Measurements from ENCODE around the gene ISOC1.

ISOC1 gene

GRCh38 chr5:129069292-129069691, 25.3 kb upstream of the ISOC1 start:
- no peaks in the 10 kb centered on the region for H3K4me1 ChIP-seq (ENCODE audit: control insufficient read depth, insufficient read depth, low read length)
- no peak overlapping the region for H3K27ac ChIP-seq (ENCODE audit: low read depth, low read length)
- H3K4me3 ChIP-seq (ENCODE audit: low read depth, low read length), result no peak overlapping the region
- no peaks in the 10 kb centered on the region for H3K27me3 ChIP-seq (ENCODE audit: control insufficient read depth, insufficient read depth, low read length)
- H3K9me3 ChIP-seq (ENCODE audit: control insufficient read depth, insufficient read depth, low read depth, low read length), result no peaks in the 10 kb centered on the region
- no peak overlapping the region for H3K9ac ChIP-seq (ENCODE audit: low read length)
- no peaks in the 10 kb centered on the region for H3K36me3 ChIP-seq (ENCODE audit: control insufficient read depth, insufficient read depth, low read length)

GRCh38 chr5:129073111-129073510, 21.4 kb upstream of the ISOC1 start:
- no peaks in the 10 kb centered on the region for H3K4me1 ChIP-seq (ENCODE audit: control insufficient read depth, insufficient read depth, low read length)
- H3K27ac ChIP-seq (ENCODE audit: low read depth, low read length), result no peak overlapping the region
- H3K4me3 ChIP-seq (ENCODE audit: low read depth, low read length), result no peak overlapping the region
- no peaks in the 10 kb centered on the region for H3K36me3 ChIP-seq (ENCODE audit: control insufficient read depth, insufficient read depth, low read length)
- H3K9ac ChIP-seq (ENCODE audit: low read length), result no peak overlapping the region
- H3K27me3 ChIP-seq (ENCODE audit: control insufficient read depth, insufficient read depth, low read length), result no peaks in the 10 kb centered on the region
- no peaks in the 10 kb centered on the region for H3K9me3 ChIP-seq (ENCODE audit: control insufficient read depth, insufficient read depth, low read depth, low read length)

- H3K9ac ChIP-seq (ENCODE audit: low read length), result no peak overlapping the region
- no peaks in the 10 kb centered on the region for H3K36me3 ChIP-seq (ENCODE audit: control insufficient read depth, insufficient read depth, low read length)
- H3K4me1 ChIP-seq (ENCODE audit: control insufficient read depth, insufficient read depth, low read length), result no peaks in the 10 kb centered on the region
- H3K27ac ChIP-seq (ENCODE audit: low read depth, low read length), result no peak overlapping the region
- no peaks in the 10 kb centered on the region for H3K27me3 ChIP-seq (ENCODE audit: control insufficient read depth, insufficient read depth, low read length)
- no peak overlapping the region for H3K4me3 ChIP-seq (ENCODE audit: low read depth, low read length)
- no peaks in the 10 kb centered on the region for H3K9me3 ChIP-seq (ENCODE audit: control insufficient read depth, insufficient read depth, low read depth, low read length)
Measured at GRCh38 chr5:129074903-129075302, 19.6 kb upstream of the ISOC1 start.

GRCh38 chr5:129077433-129078075, 17.0 kb upstream of the ISOC1 start:
- H3K4me1 ChIP-seq (ENCODE audit: control insufficient read depth, insufficient read depth, low read length), result no peaks in the 10 kb centered on the region
- H3K9me3 ChIP-seq (ENCODE audit: control insufficient read depth, insufficient read depth, low read depth, low read length), result no peaks in the 10 kb centered on the region
- H3K27ac ChIP-seq (ENCODE audit: low read depth, low read length), result no peak overlapping the region
- no peaks in the 10 kb centered on the region for H3K36me3 ChIP-seq (ENCODE audit: control insufficient read depth, insufficient read depth, low read length)
- no peak overlapping the region for H3K4me3 ChIP-seq (ENCODE audit: low read depth, low read length)
- no peak overlapping the region for H3K9ac ChIP-seq (ENCODE audit: low read length)
- no peaks in the 10 kb centered on the region for H3K27me3 ChIP-seq (ENCODE audit: control insufficient read depth, insufficient read depth, low read length)

GRCh38 chr5:129078247-129078646, 16.3 kb upstream of the ISOC1 start:
- H3K36me3 ChIP-seq (ENCODE audit: control insufficient read depth, insufficient read depth, low read length), result no peaks in the 10 kb centered on the region
- no peak overlapping the region for H3K27ac ChIP-seq (ENCODE audit: low read depth, low read length)
- H3K9ac ChIP-seq (ENCODE audit: low read length), result no peak overlapping the region
- H3K4me1 ChIP-seq (ENCODE audit: control insufficient read depth, insufficient read depth, low read length), result no peaks in the 10 kb centered on the region
- no peak overlapping the region for H3K4me3 ChIP-seq (ENCODE audit: low read depth, low read length)
- H3K9me3 ChIP-seq (ENCODE audit: control insufficient read depth, insufficient read depth, low read depth, low read length), result no peaks in the 10 kb centered on the region
- H3K27me3 ChIP-seq (ENCODE audit: control insufficient read depth, insufficient read depth, low read length), result no peaks in the 10 kb centered on the region

- Histone ChIP-seq H3K9ac (ENCODE audit: low read length) (no peak overlapping the region), H3K4me1 (ENCODE audit: control insufficient read depth, insufficient read depth, low read length) (no peaks in the 10 kb centered on the region), H3K27me3 (ENCODE audit: control insufficient read depth, insufficient read depth, low read length) (no peaks in the 10 kb centered on the region), H3K9me3 (ENCODE audit: control insufficient read depth, insufficient read depth, low read depth, low read length) (no peaks in the 10 kb centered on the region), H3K4me3 (ENCODE audit: low read depth, low read length) (no peak overlapping the region), H3K36me3 (ENCODE audit: control insufficient read depth, insufficient read depth, low read length) (no peaks in the 10 kb centered on the region), H3K27ac (ENCODE audit: low read depth, low read length) (no peak overlapping the region)
Measured at GRCh38 chr5:129078660-129079059, 15.9 kb upstream of the ISOC1 start.

GRCh38 chr5:129079496-129079895, 15.1 kb upstream of the ISOC1 start:
- H3K36me3 ChIP-seq (ENCODE audit: control insufficient read depth, insufficient read depth, low read length), result no peaks in the 10 kb centered on the region

GRCh38 chr5:129080766-129081165, 13.8 kb upstream of the ISOC1 start:
- H3K27me3 ChIP-seq (ENCODE audit: control insufficient read depth, insufficient read depth, low read length), result no peaks in the 10 kb centered on the region
- H3K4me3 ChIP-seq (ENCODE audit: low read depth, low read length), result no peak overlapping the region
- H3K4me1 ChIP-seq (ENCODE audit: control insufficient read depth, insufficient read depth, low read length), result no peaks in the 10 kb centered on the region
- H3K9ac ChIP-seq (ENCODE audit: low read length), result no peak overlapping the region
- H3K9me3 ChIP-seq (ENCODE audit: control insufficient read depth, insufficient read depth, low read depth, low read length), result no peaks in the 10 kb centered on the region
- no peaks in the 10 kb centered on the region for H3K36me3 ChIP-seq (ENCODE audit: control insufficient read depth, insufficient read depth, low read length)
- no peak overlapping the region for H3K27ac ChIP-seq (ENCODE audit: low read depth, low read length)

More at GRCh38 chr5:129079496-129079895, 15.1 kb upstream of the ISOC1 start:
- no peak overlapping the region for H3K9ac ChIP-seq (ENCODE audit: low read length)
- no peaks in the 10 kb centered on the region for H3K9me3 ChIP-seq (ENCODE audit: control insufficient read depth, insufficient read depth, low read depth, low read length)
- no peak overlapping the region for H3K27ac ChIP-seq (ENCODE audit: low read depth, low read length)
- H3K4me3 ChIP-seq (ENCODE audit: low read depth, low read length), result no peak overlapping the region
- H3K27me3 ChIP-seq (ENCODE audit: control insufficient read depth, insufficient read depth, low read length), result no peaks in the 10 kb centered on the region
- H3K4me1 ChIP-seq (ENCODE audit: control insufficient read depth, insufficient read depth, low read length), result no peaks in the 10 kb centered on the region

- H3K9me3 ChIP-seq (ENCODE audit: control insufficient read depth, insufficient read depth, low read depth, low read length), result no peaks in the 10 kb centered on the region
- H3K4me1 ChIP-seq (ENCODE audit: control insufficient read depth, insufficient read depth, low read length), result no peaks in the 10 kb centered on the region
- H3K9ac ChIP-seq (ENCODE audit: low read length), result no peak overlapping the region
- H3K4me3 ChIP-seq (ENCODE audit: low read depth, low read length), result no peak overlapping the region
- H3K27me3 ChIP-seq (ENCODE audit: control insufficient read depth, insufficient read depth, low read length), result no peaks in the 10 kb centered on the region
- no peak overlapping the region for H3K27ac ChIP-seq (ENCODE audit: low read depth, low read length)
- H3K36me3 ChIP-seq (ENCODE audit: control insufficient read depth, insufficient read depth, low read length), result no peaks in the 10 kb centered on the region
Measured at GRCh38 chr5:129082225-129083136, 12.1 kb upstream of the ISOC1 start.

GRCh38 chr5:129094924-129095899, 663 bp downstream of the ISOC1 start:
- H3K9me3 ChIP-seq (ENCODE audit: control insufficient read depth, insufficient read depth, low read depth, low read length), result no peaks in the 10 kb centered on the region
- peaks cover 50% of the 10 kb centered on the region for H3K27me3 ChIP-seq (ENCODE audit: control insufficient read depth, insufficient read depth, low read length)
- peak overlapping the region; percentile 96 for H3K4me3 ChIP-seq (ENCODE audit: low read depth, low read length)
- no peak overlapping the region for H3K27ac ChIP-seq (ENCODE audit: low read depth, low read length)
- H3K36me3 ChIP-seq (ENCODE audit: control insufficient read depth, insufficient read depth, low read length), result no peaks in the 10 kb centered on the region
- H3K9ac ChIP-seq (ENCODE audit: low read length), result peak overlapping the region; percentile 84
- peaks cover 7% of the 10 kb centered on the region; the same call in 1 of the 2 replicates for H3K4me1 ChIP-seq (ENCODE audit: control insufficient read depth, insufficient read depth, low read length)
